Heart left ventricle (tissue), 16 donors: ENCODE results near the gene WBP1. TPM values are rescaled to one million over a fixed set of nuclear protein-coding genes. Genes with fewer than 3 reads are reported as not detected.

Experiments
- ATAC-seq, 4 donors: fragments of 200-7000 bp; cut with Tn5 transposase; one replicate each; pipeline ENCODE4 v1.9.1; 2020 to 2022; ENCODE audit warnings: moderate library complexity in 4 of 4, mild to moderate bottlenecking in 3 of 4, moderate number of reproducible peaks in 1 of 4
- DNase-seq, 5 donors: peaks; one replicate each; pipeline ENCODE4 v3.0.0-alpha.2; 2020
- H3K27ac ChIP-seq, 12 donors: fragments of 200-600 bp; sonication (generic) in 4 of 12; one replicate each; pipeline versions ENCODE4 v1.5.0 to v1.8.0; 2016 to 2022; ENCODE audit warnings: mild to moderate bottlenecking in 2 of 12
- H3K27me3 ChIP-seq, 9 donors: fragments of 200-600 bp; sonication (generic) in 2 of 9; one replicate each; pipeline versions ENCODE4 v1.5.1 to v1.8.0; 2016 to 2022; ENCODE audit warnings: mild to moderate bottlenecking in 3 of 9
- H3K36me3 ChIP-seq, 9 donors: fragments of 200-600 bp; sonication (generic) in 2 of 9; one replicate each; pipeline versions ENCODE4 v1.5.0 to v1.8.0; 2018 to 2022; ENCODE audit warnings: mild to moderate bottlenecking in 2 of 9
- H3K4me1 ChIP-seq, 12 donors: fragments of 200-600 bp; sonication (generic) in 4 of 12; one replicate each; pipeline versions ENCODE4 v1.5.0 to v1.8.0; 2016 to 2022; ENCODE audit warnings: mild to moderate bottlenecking in 3 of 12
- H3K4me3 ChIP-seq, 12 donors: fragments of 200-600 bp; sonication (generic) in 4 of 12; one replicate each; pipeline versions ENCODE4 v1.5.0 to v1.8.0; 2017 to 2022; ENCODE audit warnings: mild to moderate bottlenecking in 9 of 12, moderate library complexity in 4 of 12
- H3K9me3 ChIP-seq, 12 donors: fragments of 200-600 bp; sonication (generic) in 4 of 12; one replicate each; pipeline versions ENCODE4 v1.5.0 to v1.8.0; 2016 to 2022; ENCODE audit warnings: mild to moderate bottlenecking in 1 of 12
- CTCF ChIP-seq, 12 donors: fragments of 200-600 bp; sonication (generic) in 4 of 12; IDR thresholded peaks; one replicate each; pipeline versions ENCODE4 v1.5.0 to v1.8.0; 2018 to 2022; ENCODE audit warnings: antibody characterized with exemption in 12 of 12, mild to moderate bottlenecking in 5 of 12
- POLR2A ChIP-seq, 2 donors: fragments of 450-650 bp; IDR thresholded peaks; one replicate each; pipeline ENCODE4 v1.6.1; 2017; ENCODE audit warnings: antibody characterized with exemption in 2 of 2, mild to moderate bottlenecking in 2 of 2, moderate library complexity in 2 of 2
- WGBS, 4 donors: extraction: QIAGEN DNeasy Blood & Tissue Kit in 2 of 4; methylation state at CpG; one replicate each; pipeline versions ENCODE4 v1.1.5 to v1.1.7; 2013 to 2018; 5-methylcytosine and 5-hydroxymethylcytosine counted together
- intact Hi-C, 10 donors: fragments of 100-400 bp; cut with DNase I; formaldehyde crosslinking; loops; one replicate each; pipeline versions ENCODE4 v1.11.1 to v1.14.2; 2022
- polyA plus RNA-seq, 2 donors: library from polyadenylated mRNA; stranded (reverse); fragments of 200-250 nt; gene quantifications; one replicate each; pipeline ENCODE4 v1.2.3, GENCODE V29; 2013
- total RNA-seq, 9 donors: library from RNA; depleted of rRNA in 2 of 9; stranded (reverse); fragments of >200 nt in 2 of 9; fragmentation: NEBNext Ultra II Directional in 3 of 9; extraction: Animal tissue kit (Norgen Biotek cat#: 25700) in 3 of 9; gene quantifications; one replicate each; pipeline versions ENCODE4 v1.1.0 to v1.2.4, GENCODE V29; 2016 to 2023
- donor health status: ischemic (EF 13 %, LVEDD 7.1; RV severe dilation, severe dysfunction).
- donor health status: healthy with polysubstance abuse.
- donor health status: DM: no; HTN: yes; CAD: no.
- donor health status: DM: no; HTN: no; CAD: no.
- donor health status: ischemic (EF 25% LVEDD 6.9; RV normal size, moderate dysfunction).
- donor health status: ischemic (EF 25% LVEDD 5.7; RV mildly dilated, moderate dysfunction).
- donor health status: healthy.
- donor health status: DM: yes; HTN: yes; CAD: no.
- donor health status: ischemic (EF 35%, LVEDD 5.7; RV mildly dilated, moderate dysfunction).
- donor health status: nonischemic (EF 11% LVEDD 7.7; RV severe dilation, severe dysfunction).
- donor health status: DM: yes; HTN: yes; CAD: no.
- donor health status: PGD.
- donor health status: ischemic (EF 29% LVEDD 5.4; RV normal size, mild dysfunction).
- donor health status: nonischemic (EF 23%, LVEDD 6.1; RV moderate dilation, normal function).

WBP1 gene
- total and polyA plus RNA-seq, 11 donors, result 29.0 to 58.4 (median 42.4) TPM

DNA sequence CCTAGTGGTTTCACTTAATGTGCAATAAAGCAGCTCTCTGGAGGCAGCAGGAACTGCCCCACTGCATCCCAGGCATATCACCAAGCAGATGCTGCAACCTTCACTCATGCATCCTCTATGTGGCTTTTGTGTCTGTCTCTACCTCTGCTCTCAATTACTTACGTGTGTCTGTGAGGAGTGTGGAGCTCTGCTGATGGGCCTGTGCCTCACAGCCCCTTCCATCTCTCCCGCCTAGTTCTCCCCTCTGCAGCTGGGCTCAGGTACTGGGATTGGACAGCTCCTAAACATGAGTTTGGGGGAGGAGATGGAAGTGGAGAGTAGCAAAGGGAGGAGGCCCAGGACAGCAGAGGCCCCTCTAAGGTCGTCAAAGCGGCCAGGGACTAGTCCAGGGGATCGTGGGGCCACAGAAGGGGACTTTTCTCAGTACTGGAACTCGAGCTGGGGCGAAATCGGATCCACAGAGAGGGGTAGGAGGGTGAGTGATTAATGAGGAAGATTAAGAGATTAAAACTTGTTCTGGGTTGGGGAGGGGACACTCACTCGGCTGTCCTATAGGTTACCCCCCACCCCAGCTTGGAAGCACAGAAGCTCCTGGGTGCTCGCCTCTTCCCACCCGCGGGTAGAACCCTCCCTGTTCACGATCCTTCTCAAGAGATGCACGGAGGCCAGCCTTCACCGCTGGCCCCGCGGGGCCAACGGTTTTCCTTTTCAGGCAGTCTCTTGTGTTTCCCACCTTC, 43.3 kb downstream of the WBP1 start:
- Histone ChIP-seq H3K9me3 (no peaks in the 10 kb centered on the region), H3K27ac (no peak overlapping the region), H3K4me3 (peak overlapping the region in 4 of 12 donors; percentile 59 to 87 (median 66)), H3K36me3 (peaks cover 0 to 18% (median 15%) of the 10 kb centered on the region in 9 donors), H3K4me1 (peaks cover 12 to 73% (median 55%) of the 10 kb centered on the region in 12 donors), H3K27me3 (peaks cover 21 to 73% (median 35%) of the 10 kb centered on the region in 9 donors)
- DNase-seq (no peak), ATAC-seq (no peak)
- 61 to 76% (median 73%) methylated on average over 18 of the region's 18 CpGs for WGBS, 4 donors
- no peak for TF ChIP-seq CTCF (IDR thresholded peaks at IDR 0.05)
- TF ChIP-seq POLR2A (IDR thresholded peaks at IDR 0.05), result no peak
- intact Hi-C loops, result loop anchor here in 4 of 10 donors (5.0 kb wide), 3 partner anchors 76 to 86 kb away; no protein-coding TSS in a partner anchor

- DNase-seq (peak in 1 of 5 donors; percentile 44), ATAC-seq (no peak)
- Histone ChIP-seq H3K27me3 (peaks cover 21 to 69% (median 35%) of the 10 kb centered on the region in 9 donors), H3K9me3 (no peaks in the 10 kb centered on the region), H3K36me3 (peaks cover 0 to 18% (median 15%) of the 10 kb centered on the region in 9 donors), H3K4me1 (peaks cover 14 to 79% (median 60%) of the 10 kb centered on the region in 12 donors), H3K4me3 (peak overlapping the region; percentile 36 to 87 (median 62)), H3K27ac (peak overlapping the region in 11 of 12 donors; percentile 75 to 90 (median 84))
- intact Hi-C loops, result loop anchor here in 4 of 10 donors (5.0 kb wide), 3 partner anchors 75 to 85 kb away; no protein-coding TSS in a partner anchor
- WGBS, 4 donors, result 9 to 15% (median 12%) methylated on average over 31 to 32 of the region's 32 CpGs
- TF ChIP-seq POLR2A (IDR thresholded peaks at IDR 0.05) (no peak), CTCF (IDR thresholded peaks at IDR 0.05) (no peak)
These were observed 44.0 kb downstream of the WBP1 start for GRCh38 chr2:74502147-74502719.

GRCh38 chr2:74502720-74503505, 44.7 kb downstream of the WBP1 start:
- WGBS, 4 donors, result 0 to 4% (median 1%) methylated on average over 23 to 67 of the region's 67 CpGs
- Histone ChIP-seq H3K4me3 (peak overlapping the region; percentile 36 to 87 (median 62)), H3K9me3 (no peaks in the 10 kb centered on the region), H3K36me3 (peaks cover 0 to 18% (median 15%) of the 10 kb centered on the region in 9 donors), H3K4me1 (peaks cover 10 to 75% (median 54%) of the 10 kb centered on the region in 12 donors), H3K27ac (peak overlapping the region; percentile 72 to 90 (median 84)), H3K27me3 (peaks cover 17 to 63% (median 33%) of the 10 kb centered on the region in 9 donors)
- peak; percentile 32 to 74 (median 73) for ATAC-seq
- TF ChIP-seq POLR2A (IDR thresholded peaks at IDR 0.05), result peak in 1 of 2 donors; percentile 71
- peak in 7 of 12 donors; percentile 7 to 53 (median 39) for TF ChIP-seq CTCF (IDR thresholded peaks at IDR 0.05)
- intact Hi-C loops, result loop anchor here in 4 of 10 donors (1.0 to 5.0 kb wide), 4 partner anchors 26 to 84 kb away; partner anchors contain the start of genes AUP1 (in 1 of the 4) and HTRA2 (in 1 of the 4)
- DNase-seq, result peak; percentile 85 to 92 (median 90)
